GM19455 (cell line): ENCODE data around the gene DOCK8.

Experiments used
- ATAC-seq: cut with Tn5 transposase; IDR thresholded peaks from one replicate; pipeline ENCODE4 v1.9.1; 2021; ENCODE audit not compliant: unreplicated experiment

DOCK8 gene

DNA sequence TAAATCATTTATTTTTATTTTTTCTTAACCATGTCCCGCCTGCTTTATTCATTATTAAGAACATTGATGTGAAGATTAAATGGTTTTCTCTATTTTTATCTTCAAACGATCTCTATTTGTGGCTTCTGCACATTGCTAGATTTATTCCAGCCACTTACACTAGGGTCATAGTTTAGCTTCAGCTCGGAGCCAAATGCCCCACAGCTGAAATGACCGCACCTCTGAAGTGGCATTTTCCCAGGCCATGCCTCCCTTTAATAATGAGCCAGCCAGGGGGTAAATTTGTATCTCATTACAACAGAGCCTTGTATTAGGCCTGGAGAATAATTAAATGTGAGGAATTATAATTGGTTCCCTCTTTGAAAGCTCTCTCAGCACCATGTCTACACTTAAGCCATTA, 89.4 kb downstream of the DOCK8 start:
- no peak for ATAC-seq

DNA sequence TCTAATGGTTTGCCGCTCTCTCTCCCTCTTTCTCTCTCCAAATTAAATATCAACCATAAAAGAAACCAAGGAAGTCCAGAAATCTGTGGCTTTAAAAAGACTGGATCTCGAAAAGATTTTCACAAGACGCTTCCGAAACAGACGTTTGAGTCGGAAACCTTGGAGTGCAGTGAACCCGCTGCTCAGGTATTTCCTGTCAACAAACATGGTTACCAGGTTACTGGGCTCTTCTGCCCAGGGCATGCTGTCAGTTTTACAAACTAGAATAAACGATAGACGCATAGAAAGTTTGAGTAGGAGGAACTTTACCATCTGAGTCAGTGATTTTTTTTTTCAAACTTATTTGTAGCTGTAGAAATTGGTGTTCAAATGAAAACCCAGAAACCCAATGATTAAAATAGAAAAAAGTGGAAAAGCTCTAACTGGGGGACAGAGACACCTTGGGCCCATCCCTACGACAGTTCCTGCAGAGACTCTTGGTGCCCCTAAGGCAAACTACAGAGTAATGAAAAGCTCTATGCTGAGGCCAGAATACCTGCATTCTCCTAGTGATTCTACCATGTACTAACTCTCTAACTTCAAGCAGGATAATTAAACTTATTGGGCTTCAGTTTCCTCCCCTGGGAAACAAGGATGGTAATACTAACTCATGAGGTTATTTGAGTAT, 90.0 kb downstream of the DOCK8 start:
- ATAC-seq, result no peak

DNA sequence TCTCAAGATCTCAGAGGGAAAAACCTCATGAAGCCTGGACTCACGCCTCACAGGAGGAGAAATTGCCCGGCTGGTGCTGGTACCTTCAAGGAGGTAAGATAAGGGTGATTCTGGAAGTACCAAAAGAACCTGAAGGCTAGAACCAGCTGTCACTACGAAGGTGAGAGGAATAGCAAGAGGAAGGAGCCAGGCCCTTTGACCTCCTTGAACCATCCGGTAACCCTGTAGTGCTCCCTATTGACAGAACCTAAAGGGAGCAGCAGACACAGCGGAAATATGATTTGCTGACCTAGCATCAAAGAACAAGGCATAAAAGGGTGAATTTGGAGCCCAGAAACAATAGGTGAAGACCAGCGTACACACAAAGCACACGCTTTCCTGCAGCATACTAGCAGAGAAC, 92.2 kb downstream of the DOCK8 start:
- no peak for ATAC-seq

DNA sequence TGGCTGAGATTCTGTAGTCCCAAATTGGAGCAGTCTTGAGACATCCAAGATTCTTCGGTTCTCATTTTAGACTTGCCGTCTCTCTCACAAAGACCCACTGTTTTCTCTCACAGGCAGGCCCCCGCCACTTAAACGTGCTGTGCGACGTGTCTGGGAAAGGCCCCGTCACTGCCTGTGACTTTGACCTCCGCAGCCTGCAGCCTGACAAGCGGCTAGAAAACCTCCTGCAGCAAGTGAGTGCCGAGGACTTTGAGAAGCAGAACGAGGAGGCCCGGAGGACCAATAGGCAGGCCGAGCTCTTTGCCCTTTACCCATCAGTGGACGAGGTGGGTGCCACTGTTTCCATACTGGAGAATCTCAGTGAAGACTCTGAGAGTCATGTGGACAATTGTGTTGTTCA, 97.2 kb downstream of the DOCK8 start:
- ATAC-seq, result no peak

DNA sequence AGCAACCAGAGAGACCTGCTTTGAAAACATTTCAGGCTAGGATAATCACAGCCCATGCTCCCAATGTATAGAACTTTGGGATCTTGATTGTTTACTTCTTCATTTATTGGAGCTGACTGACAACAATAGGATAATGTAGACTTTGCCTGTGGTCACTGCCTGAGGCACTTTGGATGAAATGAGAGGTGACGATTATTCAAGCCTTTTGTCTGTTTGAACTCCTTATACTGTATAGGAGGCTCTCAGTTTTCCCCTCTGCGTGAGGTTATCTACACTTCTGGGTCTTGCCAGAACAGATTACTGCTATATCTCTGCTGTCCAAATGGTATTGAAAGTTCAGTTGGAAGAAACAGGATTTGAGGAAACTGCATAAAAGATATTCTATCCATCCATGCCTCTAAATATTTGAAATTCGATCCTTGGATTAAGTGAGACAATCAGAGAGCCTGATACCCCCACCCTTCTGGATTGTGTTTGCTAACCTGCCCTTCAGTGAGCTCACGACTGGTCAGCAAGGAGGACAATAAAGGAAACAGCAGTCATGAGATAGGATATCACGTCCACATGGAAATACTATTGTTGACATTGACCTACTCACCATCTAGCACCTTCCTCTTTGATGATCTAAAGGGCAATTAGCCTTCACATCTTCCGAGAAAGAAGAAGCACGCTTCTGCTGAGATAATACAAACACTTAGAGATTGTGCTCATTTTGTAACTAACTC, 98.1 kb downstream of the DOCK8 start:
- ATAC-seq, result no peak

DNA sequence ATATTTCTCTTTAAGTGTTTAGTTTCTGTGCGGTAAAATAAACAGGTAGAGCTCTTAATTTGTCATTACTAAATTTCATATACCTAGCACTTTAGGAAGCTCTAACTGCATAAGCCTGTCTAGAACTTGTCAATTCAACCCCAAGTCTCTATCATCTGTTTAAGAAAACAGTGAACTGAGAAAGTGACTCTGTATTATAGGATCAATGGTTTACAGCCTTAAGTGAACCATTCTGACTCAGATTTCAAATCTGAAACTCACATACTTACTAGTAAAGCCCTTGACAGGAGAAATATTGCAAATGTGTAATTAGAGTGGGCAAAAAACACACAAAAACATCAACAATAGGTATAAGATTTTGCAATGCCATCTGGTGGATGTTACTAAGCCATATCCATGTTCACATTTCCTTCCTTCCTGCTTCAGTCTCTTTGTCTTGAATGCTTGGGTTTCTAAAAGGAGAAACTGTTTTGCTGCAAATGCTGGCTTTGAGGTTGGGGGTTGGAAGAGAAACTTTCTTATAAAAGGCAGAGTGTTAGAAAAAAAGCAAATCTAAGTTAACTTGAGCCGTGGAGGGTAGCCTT, 101.8 kb downstream of the DOCK8 start:
- no peak for ATAC-seq

DNA sequence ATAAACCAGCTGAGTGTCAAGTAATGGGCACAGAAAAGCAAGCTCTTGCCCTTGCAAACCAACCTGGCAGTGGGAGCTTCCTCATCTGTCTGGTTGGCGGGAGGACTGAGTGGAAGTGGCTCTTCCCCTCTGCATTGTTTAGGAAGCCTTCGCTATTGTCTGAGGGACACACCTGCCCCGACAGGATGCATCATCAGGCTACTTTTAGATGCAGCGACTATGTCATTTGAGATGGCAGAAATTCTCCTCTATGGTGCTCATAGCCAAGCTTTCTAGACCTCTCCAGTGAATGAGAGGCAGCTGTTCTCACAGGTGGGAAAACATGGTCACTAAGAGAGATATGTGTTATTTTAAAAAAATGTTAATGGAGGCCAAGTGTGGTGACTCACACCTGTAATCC, 104.0 kb downstream of the DOCK8 start:
- no peak for ATAC-seq

DNA sequence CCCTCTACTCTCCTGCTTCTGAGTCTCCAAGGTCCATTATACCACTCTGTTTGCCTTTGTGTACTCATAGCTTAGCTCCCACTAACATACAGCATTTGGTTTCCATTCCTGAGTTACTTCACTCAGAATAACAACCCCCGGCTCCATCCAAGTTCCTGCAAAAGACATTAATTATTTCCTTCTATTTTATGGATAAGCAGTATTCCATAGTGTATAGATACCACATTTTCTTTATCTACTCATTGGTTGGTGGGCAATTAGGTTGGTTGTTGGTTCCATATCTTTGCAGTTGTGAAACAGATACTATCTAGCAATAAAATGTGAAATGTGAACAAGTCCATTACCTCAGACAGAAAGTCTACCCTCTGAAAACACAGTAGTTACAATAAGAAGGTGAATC, 110.3 kb downstream of the DOCK8 start:
- no peak for ATAC-seq

DNA sequence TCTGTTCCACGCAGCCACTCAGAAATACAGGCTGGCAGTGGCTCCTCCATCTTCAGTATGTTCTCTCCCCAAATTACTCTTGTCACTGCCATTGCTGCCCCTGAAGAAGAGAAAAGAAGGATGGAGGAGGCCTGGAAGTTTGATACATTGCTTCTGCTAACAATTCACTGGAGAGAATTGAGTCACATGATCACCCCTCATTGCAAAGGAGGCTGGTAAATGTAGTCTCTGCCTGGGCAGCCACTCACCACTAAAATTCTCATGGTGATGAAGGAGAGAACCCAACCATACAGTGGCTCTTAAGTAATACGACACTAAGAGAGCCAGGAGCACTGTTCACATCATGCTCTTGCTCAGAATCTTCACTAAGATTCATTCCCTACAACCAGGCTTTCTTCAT, 112.0 kb downstream of the DOCK8 start:
- ATAC-seq, result no peak

DNA sequence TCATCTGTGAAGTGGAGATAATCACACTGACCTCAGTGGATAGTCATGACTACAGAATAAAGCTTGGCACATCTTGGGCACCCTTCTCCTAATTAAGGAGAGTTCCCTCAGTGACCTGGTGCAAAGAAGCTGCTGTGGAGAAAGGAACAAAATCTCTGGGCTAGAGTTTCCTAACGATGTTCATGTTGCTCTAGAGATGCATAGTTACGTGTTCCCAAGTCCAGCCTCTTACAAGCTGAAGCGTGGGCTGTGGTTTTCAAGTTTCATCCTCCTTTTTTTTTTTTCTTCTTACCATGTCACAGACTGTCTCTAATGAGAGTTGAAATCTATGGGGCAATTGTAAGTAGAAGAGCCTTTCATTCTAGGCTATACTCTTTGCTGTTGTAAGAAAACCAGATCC, 113.8 kb downstream of the DOCK8 start:
- no peak for ATAC-seq

DNA sequence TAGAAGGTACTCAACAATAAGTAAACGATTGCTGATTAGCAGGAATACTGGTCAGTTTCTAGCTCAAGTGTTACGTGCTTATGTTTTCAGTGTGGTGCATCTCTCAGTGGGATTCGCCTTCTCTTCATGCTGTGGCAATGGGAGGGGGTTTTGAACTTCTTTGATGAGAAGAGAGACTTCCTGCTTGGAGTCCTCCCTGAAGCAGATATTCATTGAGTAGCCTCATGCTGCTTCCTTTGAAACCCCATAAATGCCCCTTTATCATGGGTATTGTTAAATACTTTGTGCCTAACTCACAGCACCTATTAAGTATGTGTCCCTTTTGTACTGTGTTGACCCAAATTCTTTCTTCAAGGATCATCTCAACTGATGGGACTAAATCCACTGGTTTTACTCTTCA, 116.5 kb downstream of the DOCK8 start:
- no peak for ATAC-seq

DNA sequence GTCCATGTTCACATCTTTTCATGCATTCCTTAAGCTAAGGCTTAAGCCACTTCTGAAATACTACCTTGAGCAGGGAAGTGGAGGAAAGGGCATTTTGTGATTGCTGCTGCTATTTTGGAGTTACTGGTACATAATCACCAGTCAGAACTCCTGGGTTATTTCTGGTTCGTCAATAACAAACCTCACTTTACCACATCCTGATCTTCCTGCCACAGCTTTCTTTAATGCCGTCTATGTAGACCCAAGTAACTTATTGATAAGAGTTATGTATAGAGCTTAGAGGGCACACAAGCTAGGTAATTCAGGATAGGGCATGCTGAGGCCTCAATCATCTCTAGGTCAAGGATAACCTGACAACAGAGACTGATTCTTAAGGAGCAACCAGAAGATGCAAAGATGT, 120.7 kb downstream of the DOCK8 start:
- ATAC-seq, result no peak

DNA sequence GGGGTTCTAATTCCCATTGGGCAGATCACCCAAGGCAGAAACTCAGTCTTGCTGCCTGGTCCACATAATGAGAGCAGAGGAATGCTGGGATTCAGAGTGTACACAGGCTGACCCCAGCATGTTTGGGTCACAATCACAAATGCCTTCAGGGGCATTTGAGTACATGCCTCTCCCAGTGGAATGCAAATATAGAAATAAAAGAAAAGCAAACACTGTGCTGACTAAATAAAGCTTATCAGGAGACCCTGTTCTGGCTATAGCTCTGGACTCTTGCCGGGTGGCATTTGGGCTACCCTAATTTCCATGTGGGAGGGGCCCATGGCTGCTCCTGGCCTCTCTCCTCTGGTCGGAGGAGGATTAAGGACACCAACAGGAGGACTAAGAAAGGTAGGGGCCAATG, 121.4 kb downstream of the DOCK8 start:
- ATAC-seq, result no peak

DNA sequence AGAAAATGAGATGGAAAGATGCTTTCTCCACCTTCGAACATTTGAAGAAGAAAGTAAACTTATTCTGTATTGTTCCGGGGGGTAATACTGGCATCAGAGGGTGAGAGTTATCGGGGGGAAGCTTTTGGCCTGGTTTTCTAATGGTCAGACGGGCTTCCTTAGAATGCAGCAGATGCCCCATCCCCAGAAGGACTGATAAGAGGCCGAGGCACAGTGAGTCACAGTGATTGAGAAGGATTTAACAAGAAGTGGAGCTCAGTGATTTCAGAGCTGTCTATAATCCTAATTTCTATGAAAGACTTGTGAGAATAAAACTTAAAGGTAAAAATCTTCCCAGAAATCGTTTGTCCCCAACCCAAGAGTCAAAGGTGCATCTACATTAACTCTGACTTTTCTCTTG, 123.9 kb downstream of the DOCK8 start:
- ATAC-seq, result no peak

DNA sequence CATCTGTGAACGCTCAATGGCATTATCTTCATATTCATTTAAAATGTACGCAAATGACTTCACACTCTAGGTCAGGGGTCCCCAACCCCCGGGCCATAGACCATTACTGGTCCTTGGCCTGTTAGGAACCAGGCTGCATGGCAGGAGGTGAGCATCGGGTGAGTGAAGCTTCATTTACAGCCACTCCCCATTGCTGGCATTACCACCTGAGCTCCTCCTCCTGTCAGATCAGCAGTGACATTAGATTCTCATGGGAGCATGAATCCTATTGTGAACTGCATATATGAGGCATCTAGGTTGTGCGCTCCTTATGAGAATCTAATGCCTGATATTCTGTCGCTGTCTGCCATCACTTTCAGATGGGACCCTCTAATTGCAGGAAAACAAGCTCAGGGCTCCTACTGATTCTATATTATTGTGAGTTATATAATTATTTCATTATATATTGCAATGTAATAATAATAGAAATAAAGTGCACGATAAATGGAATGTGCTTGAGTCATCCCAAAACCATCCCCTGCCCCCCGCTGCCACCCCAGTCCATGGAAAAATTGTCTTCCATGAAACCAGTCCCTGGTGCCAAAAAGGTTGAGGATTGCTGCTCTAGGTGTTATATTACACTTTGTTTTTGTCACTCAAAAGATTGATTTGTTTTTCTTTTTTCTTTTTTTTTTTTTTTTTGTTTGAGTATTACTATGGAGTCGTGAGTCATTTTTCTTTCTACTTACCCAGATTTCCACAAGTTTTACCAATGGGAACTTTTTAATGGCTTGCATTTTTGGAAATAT, 127.2 kb downstream of the DOCK8 start:
- ATAC-seq, result no peak

DNA sequence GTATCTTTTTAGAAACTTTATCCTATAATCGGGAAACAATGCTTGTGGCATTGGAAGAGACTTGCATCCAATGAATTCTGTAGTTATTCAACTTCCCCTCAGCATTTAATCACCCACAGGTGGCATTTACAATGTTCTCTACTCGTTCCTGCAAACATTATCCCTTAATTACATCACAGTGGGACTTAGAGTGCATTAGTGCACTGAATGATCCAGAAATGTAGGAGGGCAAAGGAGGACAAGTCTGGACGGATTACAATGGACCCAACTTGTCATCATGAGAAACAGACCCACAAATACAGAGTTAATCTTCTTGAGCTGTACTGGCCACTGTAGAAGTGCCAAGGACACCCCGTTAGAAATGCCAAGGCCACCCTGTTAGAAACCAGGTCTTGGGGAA, 129.1 kb downstream of the DOCK8 start:
- ATAC-seq, result no peak

DNA sequence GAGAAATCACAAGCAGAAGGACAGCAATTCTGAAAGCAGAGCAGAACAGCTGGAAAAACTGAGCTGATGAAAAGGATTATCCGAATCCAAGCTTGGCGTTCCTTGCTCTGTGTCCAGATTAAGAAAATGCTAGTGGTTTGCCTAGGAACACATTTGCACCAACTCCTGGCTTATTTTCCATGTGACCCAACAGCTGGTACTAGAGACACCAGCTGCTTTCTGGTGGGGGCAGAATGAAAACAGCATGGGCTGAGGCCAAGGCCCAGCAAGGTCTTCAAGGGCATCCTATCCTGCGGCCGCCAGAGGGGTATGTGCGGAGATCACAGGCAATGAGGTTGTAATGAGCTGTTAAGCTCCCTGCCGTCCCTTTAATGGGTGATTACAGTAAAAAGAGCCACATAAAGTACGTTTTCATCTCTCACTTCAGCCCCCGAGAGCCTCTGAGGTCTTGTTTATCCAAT, 131.5 kb downstream of the DOCK8 start:
- no peak for ATAC-seq

DNA sequence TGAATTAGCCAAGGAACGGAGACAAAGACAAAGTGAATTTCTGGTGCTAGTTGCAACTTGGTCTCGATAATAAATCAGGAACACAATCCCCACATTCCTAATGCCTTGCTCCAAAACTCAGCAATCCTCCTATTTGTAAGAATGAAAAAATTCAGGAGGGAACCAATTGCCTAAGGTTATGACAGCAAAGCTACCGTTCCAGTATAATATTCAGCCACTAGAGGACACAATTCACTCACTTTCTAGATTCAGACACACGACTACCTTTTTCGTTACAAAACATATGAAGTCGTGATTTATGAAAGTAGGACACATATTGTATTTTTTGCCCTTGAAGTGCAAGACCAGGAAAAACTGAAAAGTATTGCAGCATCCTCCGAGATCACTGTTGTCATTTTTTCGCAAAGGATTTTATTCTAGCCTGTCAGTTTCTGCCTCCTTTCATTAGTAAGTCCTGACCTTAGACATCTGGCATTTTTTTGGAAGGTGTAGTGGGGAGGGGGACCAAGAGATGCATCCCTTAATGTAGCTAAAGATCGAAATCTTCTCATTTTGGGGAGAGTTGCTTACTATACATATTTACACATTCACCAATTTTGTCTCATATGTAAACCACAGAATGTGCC, 133.1 kb downstream of the DOCK8 start:
- ATAC-seq, result no peak

DNA sequence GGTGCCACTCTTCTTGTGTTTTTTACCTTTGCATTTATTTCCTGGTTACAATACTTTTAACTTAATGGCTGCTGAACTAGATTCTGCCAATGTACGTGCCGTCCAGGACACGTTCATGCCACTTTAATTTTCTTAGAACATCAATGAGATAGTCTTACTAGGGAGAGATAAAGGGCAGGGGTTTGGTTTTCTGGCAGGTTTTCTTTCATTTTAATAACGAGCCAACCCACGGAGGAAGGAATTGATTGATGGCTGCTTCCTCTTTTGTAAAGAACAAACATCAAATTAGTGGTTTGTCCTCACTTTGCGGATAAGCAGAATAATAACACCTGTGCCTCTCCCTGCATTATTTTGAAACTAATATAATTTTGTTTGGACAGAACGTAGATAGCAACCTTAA, 135.7 kb downstream of the DOCK8 start:
- no peak for ATAC-seq

DNA sequence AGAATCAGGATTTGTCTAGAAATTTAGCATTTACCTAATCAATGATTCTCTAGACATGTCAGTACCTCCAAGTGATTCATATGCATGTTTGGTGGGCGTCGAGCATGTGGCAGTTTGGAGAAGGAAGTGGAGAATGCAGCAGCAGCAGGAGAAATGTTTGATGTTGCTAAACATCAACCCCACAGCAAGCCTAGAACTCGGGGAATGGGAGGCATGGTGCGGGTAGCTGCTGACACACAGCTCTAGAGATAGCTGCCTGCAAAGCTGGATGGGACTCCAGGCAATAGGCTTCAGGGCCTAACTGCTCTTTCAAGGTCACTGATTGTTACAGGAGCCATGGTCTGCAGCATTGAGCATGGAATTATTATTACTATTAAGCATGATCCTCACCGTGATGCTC, 137.3 kb downstream of the DOCK8 start:
- ATAC-seq, result no peak

DNA sequence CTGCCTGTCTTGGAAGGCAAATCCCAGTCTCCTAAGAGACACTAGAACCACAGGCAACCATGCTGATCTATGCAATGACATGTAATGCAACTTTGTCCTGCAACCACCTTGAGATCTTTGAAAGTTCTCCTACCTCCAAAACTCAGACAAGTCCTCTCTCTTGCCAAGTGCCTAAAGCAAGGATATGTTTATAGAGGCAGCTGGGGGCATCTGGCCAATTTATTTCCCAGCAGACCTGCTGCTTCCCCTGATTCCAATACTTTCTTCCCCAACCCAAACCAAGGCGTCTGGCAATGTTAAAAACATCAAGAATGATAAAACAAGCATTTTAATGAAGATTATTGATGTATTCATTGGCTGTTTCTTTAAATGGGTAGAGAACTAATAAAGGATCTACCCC, 138.4 kb downstream of the DOCK8 start:
- no peak for ATAC-seq
